Right renal cortex interstitium (tissue), 3 donors: Measurements from ENCODE around the gene ALDH9A1. TPM values are rescaled to one million over a fixed set of nuclear protein-coding genes. Genes with fewer than 3 reads are reported as not detected.

Experiments
- DNase-seq, 3 donors: peaks; one replicate each; pipeline ENCODE4 v3.0.0-alpha.2; 2013; ENCODE audit warnings: low read depth in 3 of 3, low spot score in 2 of 3
- polyA plus RNA-seq, 3 donors: library from polyadenylated mRNA; unstranded; fragments of 120-200 nt; gene quantifications; one replicate each; pipeline ENCODE4 v1.2.1, GENCODE V29; 2013; ENCODE audit not compliant: insufficient read length in 3 of 3

ALDH9A1 gene
- polyA plus RNA-seq, 3 donors = 123 to 131 (median 127) TPM

DNA sequence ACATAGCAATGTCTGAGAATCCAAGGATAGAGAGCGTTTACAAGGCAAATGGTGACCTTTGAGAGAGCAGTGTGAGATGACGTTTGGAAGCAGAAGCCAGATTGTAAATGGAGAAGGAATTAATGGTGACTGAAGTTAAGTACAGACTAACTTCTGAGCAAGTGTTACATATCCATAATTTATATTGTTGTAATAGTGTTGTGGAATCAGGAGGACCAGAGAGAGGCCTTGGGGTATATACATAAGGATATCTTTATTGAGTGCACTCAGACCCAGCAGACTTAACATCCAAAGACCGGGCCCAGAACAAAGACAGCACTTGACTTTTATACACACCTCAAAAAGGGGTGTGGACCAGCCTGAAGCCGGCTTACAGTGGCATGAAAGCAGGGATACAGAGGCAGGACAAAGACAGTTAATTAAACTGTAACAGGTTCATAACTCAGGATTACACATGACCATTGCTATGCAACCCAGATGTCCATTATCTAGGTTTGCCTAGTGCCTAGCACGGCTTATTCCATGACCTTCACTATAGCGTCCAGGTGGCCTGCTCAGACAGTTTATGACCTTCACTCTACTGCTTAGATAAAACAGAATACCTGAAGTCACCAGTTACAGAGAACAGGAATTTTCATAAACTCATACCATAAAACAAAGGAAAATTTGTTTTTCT, 70.1 kb downstream of the ALDH9A1 start:
- DNase-seq = no peak

- DNase-seq = no peak
Measured at GRCh38 chr1:165624441-165624840, 73.9 kb downstream of the ALDH9A1 start.

GRCh38 chr1:165623624-165624023, 74.7 kb downstream of the ALDH9A1 start:
- no peak for DNase-seq

GRCh38 chr1:165619647-165620151, 78.7 kb downstream of the ALDH9A1 start:
- no peak for DNase-seq

DNA sequence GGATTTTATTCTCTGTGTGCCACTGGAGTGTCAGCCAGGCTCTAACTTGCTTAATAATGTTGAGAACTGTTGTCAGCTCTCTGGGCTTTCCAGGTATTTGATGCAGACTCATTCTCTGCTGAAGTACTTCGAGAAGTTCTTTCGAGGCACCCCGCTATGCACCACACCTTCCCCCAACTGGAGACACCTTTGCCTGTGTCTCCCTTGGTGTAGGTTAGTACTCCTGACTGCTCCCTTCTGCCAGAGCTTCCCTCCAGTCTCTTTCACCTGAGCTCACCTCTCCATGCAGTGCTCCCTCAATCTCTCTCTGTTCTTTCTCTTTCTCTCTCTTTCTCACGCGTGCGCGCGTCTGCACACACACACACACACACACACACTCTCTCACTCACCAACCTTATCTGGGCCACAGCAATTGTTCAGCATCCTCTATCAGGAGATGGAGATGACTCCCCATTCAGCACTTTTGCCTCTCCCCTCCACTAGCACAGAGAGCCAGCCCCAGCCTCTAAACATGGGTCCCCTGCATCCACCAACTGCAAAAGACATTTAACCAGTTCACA, 81.3 kb downstream of the ALDH9A1 start:
- DNase-seq = no peak

DNA sequence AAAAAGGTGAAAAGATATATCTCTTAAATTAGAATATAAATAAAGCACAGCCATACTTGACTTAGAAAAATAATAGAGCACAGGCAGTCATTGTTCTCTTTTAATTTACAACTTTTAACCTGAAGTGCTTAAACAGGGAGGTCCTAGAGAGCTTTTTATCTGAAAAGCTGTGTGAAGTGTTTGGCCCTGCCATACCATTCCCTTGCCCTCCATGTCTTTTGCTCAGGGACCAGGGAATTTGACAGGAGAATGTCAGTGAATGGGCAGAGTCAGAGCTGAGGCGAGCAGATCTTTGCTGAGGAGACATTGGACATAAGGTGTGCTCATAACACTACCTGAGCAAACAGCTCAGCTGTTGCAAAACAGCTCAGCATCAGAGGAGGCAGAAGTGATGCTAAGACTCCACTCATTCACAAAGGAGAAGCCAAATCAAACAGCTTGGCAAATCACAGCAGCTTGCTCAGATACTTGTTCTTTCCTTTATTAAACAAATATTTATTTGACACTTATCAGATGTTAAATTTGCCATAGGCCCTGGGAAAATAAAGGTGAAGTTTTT, 82.2 kb downstream of the ALDH9A1 start:
- DNase-seq = no peak

Other genes starting within 250 kb of the ALDH9A1 start
- gene LRRC52, start 154.6 kb downstream of the ALDH9A1 start, polyA plus RNA-seq = not detected
- 100 to 1,000 TPM; 203 to 231 (median 217) TPM for gene MGST3, start 67.3 kb downstream of the ALDH9A1 start, polyA plus RNA-seq
- 100 to 1,000 TPM; 192 to 202 (median 194) TPM for gene TMCO1, start 70.3 kb upstream of the ALDH9A1 start, polyA plus RNA-seq
- 10 to 100 TPM; 18.7 to 21.7 (median 21.2) TPM for gene UCK2, start 129.1 kb upstream of the ALDH9A1 start, polyA plus RNA-seq